IgD-negative memory B cell (primary cell): Measurements from ENCODE around the gene SIMC1. TPM values are rescaled to one million over a fixed set of nuclear protein-coding genes. Genes with fewer than 3 reads are reported as not detected.
A peak's percentile ranks its signal among the peaks of the same experiment; 100 is the strongest.
"Not testable (repeated sequence)": the region's sequence is repeated elsewhere in the genome, so short reads cannot be mapped to it uniquely, and the experiment has no call there.

Source experiments
- H3K27ac Mint-ChIP-seq, 3 donors: one replicate each; pipeline ENCODE4 v1.8.0; 2020 to 2022; ENCODE audit warnings: mild to moderate bottlenecking in 3 of 3, mixed read lengths in 3 of 3, moderate library complexity in 1 of 3
- H3K27me3 Mint-ChIP-seq: one replicate; pipeline ENCODE4 v1.8.0; 2021; ENCODE audit warnings: mixed read lengths
- H3K36me3 Mint-ChIP-seq: one replicate; pipeline ENCODE4 v1.8.0; 2020; ENCODE audit warnings: mild to moderate bottlenecking, mixed read lengths
- H3K4me1 Mint-ChIP-seq, 3 donors: one replicate each; pipeline ENCODE4 v1.8.0; 2020 to 2022; ENCODE audit warnings: mixed read lengths in 3 of 3, mild to moderate bottlenecking in 1 of 3
- H3K4me3 Mint-ChIP-seq, 4 donors: one replicate each; pipeline ENCODE4 v1.8.0; 2020 to 2022; ENCODE audit warnings: mild to moderate bottlenecking in 4 of 4, mixed read lengths in 4 of 4, moderate library complexity in 3 of 4
- H3K9me3 Mint-ChIP-seq, 3 donors: one replicate each; pipeline ENCODE4 v1.8.0; 2020 to 2021; ENCODE audit warnings: mixed read lengths in 3 of 3, mild to moderate bottlenecking in 1 of 3
- polyA plus RNA-seq: library from polyadenylated mRNA; unstranded; fragments of 300-500 nt; fragmentation: Illumina TruSeq; gene quantifications from one replicate; pipeline ENCODE4 v1.2.3, GENCODE V29; 2021

The SIMC1 gene
- 13.7 TPM for polyA plus RNA-seq

DNA sequence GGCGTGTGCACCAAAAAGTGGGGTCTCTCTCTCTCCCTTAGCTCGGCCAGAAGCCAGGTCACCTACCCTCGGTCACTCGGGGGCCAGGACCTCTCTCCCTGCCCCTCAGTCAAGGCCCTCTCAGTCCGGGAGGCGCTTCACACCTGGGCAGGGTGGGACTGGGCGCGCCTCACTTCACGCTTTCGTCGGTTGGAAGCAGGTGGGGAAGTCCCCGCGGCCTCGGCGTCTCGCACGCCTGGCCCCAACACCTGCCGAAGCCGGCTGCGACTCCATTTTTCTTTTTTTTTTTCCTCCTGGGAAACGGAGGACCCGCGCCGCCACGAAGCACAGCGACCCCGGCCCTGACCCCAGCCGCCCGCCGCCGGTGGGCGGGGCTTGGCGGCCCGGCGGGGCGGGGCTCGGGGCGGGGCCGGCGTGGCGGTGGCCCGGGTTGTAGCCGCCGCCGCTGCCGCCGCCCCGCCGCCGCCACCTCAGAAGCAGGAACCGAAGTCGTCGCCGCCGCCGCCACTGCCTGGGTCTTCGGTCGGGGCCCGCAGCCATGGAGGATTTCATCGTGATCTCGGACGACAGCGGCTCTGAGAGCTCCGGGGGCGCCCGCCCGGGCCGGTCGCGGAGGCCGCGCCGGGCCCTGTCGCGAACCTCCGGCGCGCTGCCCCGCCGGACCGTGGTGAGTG lies at the start of gene SIMC1:
Gene SIMC1 (plus strand): TSS at position 454 of the 674 bp plus-strand sequence. CDS start 85 bp downstream, at position 539.
- peaks cover 4 to 12% (median 6%) of the 10 kb centered on the region in 3 donors for H3K4me1 Mint-ChIP-seq
- H3K4me3 Mint-ChIP-seq, result peak within 1 kb of the TSS; percentile 79 to 92 (median 87)
- not testable (repeated sequence) for H3K36me3 Mint-ChIP-seq, H3K27me3 Mint-ChIP-seq, H3K9me3 Mint-ChIP-seq
- peak within 1 kb of the TSS; percentile 88 to 98 (median 94) for H3K27ac Mint-ChIP-seq

- no peak overlapping the region for H3K27ac Mint-ChIP-seq
These were observed 49.6 kb upstream of the SIMC1 start for GRCh38 chr5:176188506-176189193.

GRCh38 chr5:176189857-176190256 lies 48.4 kb upstream of the SIMC1 start:
- Mint-ChIP-seq H3K9me3 (no peaks in the 10 kb centered on the region), H3K36me3 (no peaks in the 10 kb centered on the region), H3K4me1 (no peaks in the 10 kb centered on the region), H3K27me3 (peaks cover 8% of the 10 kb centered on the region), H3K27ac (no peak overlapping the region), H3K4me3 (no peak overlapping the region)

More at GRCh38 chr5:176188506-176189193, 49.6 kb upstream of the SIMC1 start:
- Mint-ChIP-seq H3K9me3 (no peaks in the 10 kb centered on the region), H3K36me3 (no peaks in the 10 kb centered on the region), H3K4me1 (no peaks in the 10 kb centered on the region), H3K4me3 (no peak overlapping the region), H3K27me3 (peaks cover 7% of the 10 kb centered on the region)

DNA sequence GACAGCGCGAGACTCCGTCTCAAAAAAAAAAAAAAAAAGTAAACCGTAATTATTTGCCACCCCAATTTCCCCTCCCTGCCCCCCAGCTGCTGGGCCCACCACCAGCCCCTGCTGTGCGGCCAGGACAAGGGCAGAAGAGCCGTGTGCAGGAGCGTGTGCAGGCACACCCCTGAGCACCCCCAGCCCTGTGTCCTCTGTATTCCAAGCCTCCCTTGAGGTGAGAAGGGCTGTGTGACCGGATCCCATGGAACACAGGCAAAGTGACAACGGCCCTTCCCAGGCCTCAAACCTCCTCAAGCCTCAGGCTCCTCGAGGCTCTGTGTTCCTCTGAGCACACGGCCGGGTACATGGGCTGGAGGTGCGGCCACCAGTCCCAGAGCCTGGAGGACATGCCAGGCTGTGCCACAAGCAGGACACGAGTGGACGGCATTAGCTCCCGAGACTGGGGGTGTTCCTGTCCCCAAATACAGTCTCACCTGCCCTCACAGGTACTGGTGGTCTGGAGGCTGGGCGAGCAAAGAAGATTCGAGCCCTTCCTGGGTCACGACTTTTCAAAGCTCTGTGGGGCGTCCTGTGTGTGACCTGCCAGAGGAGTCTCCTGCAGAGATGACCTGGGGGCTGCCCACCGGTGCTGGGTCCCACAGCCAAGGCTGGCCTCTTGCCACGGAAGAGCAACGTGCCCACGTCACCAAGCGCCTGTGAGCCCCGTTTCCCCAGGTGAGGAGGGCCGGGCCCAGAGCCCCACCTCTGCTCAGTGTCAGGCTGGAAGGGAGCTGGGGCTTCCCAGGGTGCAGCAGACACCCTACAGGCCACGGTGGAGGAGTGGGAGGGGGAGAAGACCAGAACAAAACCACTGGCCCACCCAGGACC lies 47.1 kb upstream of the SIMC1 start:
- Mint-ChIP-seq H3K27me3 (peaks cover 8% of the 10 kb centered on the region), H3K9me3 (no peaks in the 10 kb centered on the region), H3K4me1 (no peaks in the 10 kb centered on the region), H3K4me3 (no peak overlapping the region), H3K36me3 (no peaks in the 10 kb centered on the region), H3K27ac (no peak overlapping the region)

DNA sequence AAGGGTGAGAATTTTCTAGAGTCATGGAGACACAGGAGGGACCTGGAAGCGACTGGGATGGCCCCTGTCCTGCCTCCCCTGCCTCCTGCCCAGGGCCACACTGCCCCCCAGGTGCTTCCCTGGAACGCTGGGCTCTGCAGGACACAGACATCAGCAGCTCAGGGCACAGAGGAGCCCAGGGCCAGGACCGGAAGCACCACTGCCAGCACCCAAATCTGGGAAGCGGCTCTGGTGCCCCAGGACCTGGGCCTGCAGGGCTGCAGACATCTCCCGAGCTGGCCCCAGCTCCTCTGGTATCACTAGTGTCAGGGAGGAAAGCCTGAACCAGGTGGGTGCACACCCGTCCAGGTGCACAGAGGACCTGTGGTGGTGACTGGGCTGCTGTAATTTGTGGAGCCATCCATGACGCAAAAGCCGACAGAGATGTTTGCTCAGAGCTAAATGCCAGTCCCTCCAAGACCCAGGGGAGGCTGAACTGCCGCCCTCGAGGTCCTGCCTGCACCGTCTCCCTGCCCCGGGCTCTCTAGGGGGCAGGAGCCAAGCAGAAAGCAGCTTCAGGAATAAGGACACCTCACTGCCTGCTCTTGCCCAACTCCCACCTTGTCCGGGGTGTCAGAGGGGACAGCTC lies 46.0 kb upstream of the SIMC1 start:
- H3K27me3 Mint-ChIP-seq, result peaks cover 9% of the 10 kb centered on the region
- no peak overlapping the region for H3K27ac Mint-ChIP-seq
- peak overlapping the region in 1 of 4 donors; percentile 37 for H3K4me3 Mint-ChIP-seq
- no peaks in the 10 kb centered on the region for H3K9me3 Mint-ChIP-seq
- no peaks in the 10 kb centered on the region for H3K4me1 Mint-ChIP-seq
- no peaks in the 10 kb centered on the region for H3K36me3 Mint-ChIP-seq

GRCh38 chr5:176192722-176193117 lies 45.5 kb upstream of the SIMC1 start:
- not testable (repeated sequence) for H3K27ac Mint-ChIP-seq, H3K4me3 Mint-ChIP-seq, H3K4me1 Mint-ChIP-seq, H3K9me3 Mint-ChIP-seq, H3K36me3 Mint-ChIP-seq
- H3K27me3 Mint-ChIP-seq, result peaks cover 13% of the 10 kb centered on the region

DNA sequence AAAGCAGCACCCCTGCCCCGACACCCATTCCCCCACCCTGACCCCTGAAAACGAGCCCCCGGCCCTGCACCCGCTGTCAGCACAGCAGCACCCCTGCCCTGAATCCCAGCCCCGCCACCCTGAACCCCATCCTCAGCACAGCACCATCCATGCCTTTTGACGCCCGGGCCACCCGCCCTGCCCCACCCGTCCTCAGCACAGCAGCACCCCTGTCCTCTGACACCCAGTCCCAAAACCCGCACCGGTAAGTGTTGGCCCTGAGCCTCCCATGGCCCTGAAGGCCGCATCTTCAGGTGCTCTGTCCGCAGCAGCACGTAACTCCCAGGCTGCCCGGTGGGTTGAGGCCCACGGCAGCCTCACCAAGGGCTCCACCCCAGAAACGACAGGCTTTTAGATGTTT lies 44.6 kb upstream of the SIMC1 start:
- not testable (repeated sequence) for H3K4me3 Mint-ChIP-seq, H3K4me1 Mint-ChIP-seq, H3K9me3 Mint-ChIP-seq, H3K27ac Mint-ChIP-seq, H3K36me3 Mint-ChIP-seq
- peaks cover 14% of the 10 kb centered on the region for H3K27me3 Mint-ChIP-seq

GRCh38 chr5:176194238-176195083 lies 43.8 kb upstream of the SIMC1 start:
- not testable (repeated sequence) for H3K27ac Mint-ChIP-seq, H3K9me3 Mint-ChIP-seq, H3K4me1 Mint-ChIP-seq

GRCh38 chr5:176195084-176195413 lies 43.2 kb upstream of the SIMC1 start:
- H3K4me1 Mint-ChIP-seq, result not testable (repeated sequence)
- H3K4me3 Mint-ChIP-seq, result peak overlapping the region in 1 of 4 donors; percentile 73

More at GRCh38 chr5:176194238-176195083, 43.8 kb upstream of the SIMC1 start:
- H3K36me3 Mint-ChIP-seq, H3K4me3 Mint-ChIP-seq: not testable (repeated sequence)
- H3K27me3 Mint-ChIP-seq, result peaks cover 14% of the 10 kb centered on the region

GRCh38 chr5:176195487-176196207 lies 42.6 kb upstream of the SIMC1 start:
- not testable (repeated sequence) for H3K9me3 Mint-ChIP-seq, H3K4me3 Mint-ChIP-seq, H3K36me3 Mint-ChIP-seq, H3K4me1 Mint-ChIP-seq, H3K27ac Mint-ChIP-seq
- H3K27me3 Mint-ChIP-seq, result peaks cover 14% of the 10 kb centered on the region

More at GRCh38 chr5:176195084-176195413, 43.2 kb upstream of the SIMC1 start:
- not testable (repeated sequence) for H3K36me3 Mint-ChIP-seq, H3K27ac Mint-ChIP-seq, H3K9me3 Mint-ChIP-seq
- peaks cover 14% of the 10 kb centered on the region for H3K27me3 Mint-ChIP-seq

- not testable (repeated sequence) for H3K4me1 Mint-ChIP-seq, H3K27ac Mint-ChIP-seq, H3K9me3 Mint-ChIP-seq, H3K36me3 Mint-ChIP-seq
- Mint-ChIP-seq H3K27me3 (peaks cover 14% of the 10 kb centered on the region), H3K4me3 (peak overlapping the region in 1 of 4 donors; percentile 54)
These were observed 41.4 kb upstream of the SIMC1 start for GRCh38 chr5:176196781-176197180.

DNA sequence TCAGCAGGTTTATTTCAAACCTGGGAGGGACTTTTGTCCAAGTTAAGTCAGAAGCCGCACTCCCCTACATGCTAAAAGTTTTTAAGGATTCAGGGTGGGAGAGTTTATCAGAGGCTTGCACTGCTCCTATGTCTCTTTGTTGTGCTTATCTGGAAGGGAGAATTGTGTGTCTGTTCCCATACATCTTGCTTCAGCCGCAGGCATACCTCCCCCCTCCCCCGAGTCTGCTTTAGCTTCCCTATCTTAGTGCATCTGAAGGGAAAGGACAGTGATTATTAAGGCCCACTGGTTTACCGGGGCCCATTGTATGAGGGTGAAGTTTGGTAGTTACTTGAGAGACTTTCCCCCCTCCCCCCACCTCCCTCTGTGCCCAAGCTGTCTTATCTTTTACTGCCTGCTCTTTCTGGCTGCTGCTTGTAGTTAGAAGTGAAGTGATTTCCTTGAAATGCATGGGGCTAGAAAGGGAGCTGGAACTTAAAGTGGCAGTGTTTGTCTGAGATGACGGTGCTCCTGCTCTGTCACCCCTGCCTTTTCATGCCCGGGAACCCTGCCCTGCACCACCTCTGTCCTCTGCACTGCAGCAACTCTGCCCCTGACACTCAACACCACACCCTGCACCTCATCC lies 40.9 kb upstream of the SIMC1 start:
- not testable (repeated sequence) for H3K4me1 Mint-ChIP-seq, H3K36me3 Mint-ChIP-seq, H3K9me3 Mint-ChIP-seq, H3K27ac Mint-ChIP-seq
- Mint-ChIP-seq H3K27me3 (peaks cover 12% of the 10 kb centered on the region), H3K4me3 (peak overlapping the region in 1 of 4 donors; percentile 54)

DNA sequence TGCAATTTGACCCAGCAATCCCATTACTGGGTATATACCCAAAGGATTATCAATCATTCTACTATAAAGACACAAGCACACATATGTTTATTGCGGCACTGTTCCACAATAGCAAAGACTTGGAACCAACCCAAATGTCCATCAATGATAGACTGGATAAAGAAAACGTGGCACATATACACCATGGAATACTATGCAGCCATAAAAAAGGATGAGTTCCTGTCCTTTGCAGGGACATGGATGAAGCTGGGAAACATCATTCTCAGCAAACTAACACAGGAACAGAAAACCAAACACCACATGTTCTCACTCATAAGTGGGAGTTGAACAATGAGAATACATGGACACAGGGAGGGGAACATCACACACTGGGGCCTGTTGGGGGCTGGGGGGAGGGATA lies 39.9 kb upstream of the SIMC1 start:
- not testable (repeated sequence) for H3K9me3 Mint-ChIP-seq, H3K4me1 Mint-ChIP-seq, H3K27ac Mint-ChIP-seq, H3K27me3 Mint-ChIP-seq, H3K36me3 Mint-ChIP-seq
- peak overlapping the region in 1 of 4 donors; percentile 58 for H3K4me3 Mint-ChIP-seq
